ENCODE results near the gene ATAD3C. TPM values are rescaled to one million over a fixed set of nuclear protein-coding genes. Genes with fewer than 3 reads are reported as not detected.
A peak's percentile ranks its signal among the peaks of the same experiment; 100 is the strongest.
"Not testable (repeated sequence)": the region's sequence is repeated elsewhere in the genome, so short reads cannot be mapped to it uniquely, and the experiment has no call there.

Gene ATAD3C
- total RNA-seq, 1 donor from 2014 or later, result 7.0 TPM

- no peak for DNase-seq (ENCODE audit: low spot score)
These were observed 30.1 kb upstream of the ATAD3C start for GRCh38 chr1:1419363-1419812.

GRCh38 chr1:1419813-1420653, 29.5 kb upstream of the ATAD3C start:
- DNase-seq (ENCODE audit: low spot score), result no peak

GRCh38 chr1:1420654-1421141, 28.8 kb upstream of the ATAD3C start:
- DNase-seq (ENCODE audit: low spot score), result no peak

GRCh38 chr1:1421147-1421906, 28.2 kb upstream of the ATAD3C start, which contains the start of gene ANKRD65:
ANKRD65 (minus strand) TSS chr1:1421276; CDS start chr1:1421005, 271 bp downstream.
- DNase-seq (ENCODE audit: low spot score), result no peak

- no peak for DNase-seq (ENCODE audit: low spot score)
These were observed 27.5 kb upstream of the ATAD3C start for GRCh38 chr1:1421907-1422464.

- no peak for DNase-seq (ENCODE audit: low spot score)
These were observed 26.8 kb upstream of the ATAD3C start for GRCh38 chr1:1422465-1423244.

- no peak for DNase-seq (ENCODE audit: low spot score)
These were observed 26.3 kb upstream of the ATAD3C start for GRCh38 chr1:1423245-1423597.

GRCh38 chr1:1424707-1425106, 24.8 kb upstream of the ATAD3C start:
- DNase-seq (ENCODE audit: low spot score), result no peak

- no peak for DNase-seq (ENCODE audit: low spot score)
These were observed 24.1 kb upstream of the ATAD3C start for GRCh38 chr1:1425426-1425752.

GRCh38 chr1:1425753-1426495, 23.6 kb upstream of the ATAD3C start:
- no peak for DNase-seq (ENCODE audit: low spot score)

GRCh38 chr1:1426496-1427105, 22.9 kb upstream of the ATAD3C start:
- DNase-seq (ENCODE audit: low spot score), result no peak

GRCh38 chr1:1427106-1427819, 22.2 kb upstream of the ATAD3C start:
- no peak for DNase-seq (ENCODE audit: low spot score)

- DNase-seq (ENCODE audit: low spot score), result no peak
These were observed 21.7 kb upstream of the ATAD3C start for GRCh38 chr1:1427820-1428148.

- DNase-seq (ENCODE audit: low spot score), result no peak
These were observed 21.3 kb upstream of the ATAD3C start for GRCh38 chr1:1428174-1428573.

- DNase-seq (ENCODE audit: low spot score), result not testable (repeated sequence)
These were observed 20.5 kb upstream of the ATAD3C start for GRCh38 chr1:1428967-1429366.

- no peak for DNase-seq (ENCODE audit: low spot score)
These were observed 19.8 kb upstream of the ATAD3C start for GRCh38 chr1:1429671-1430073.

- peak; percentile 67 for DNase-seq (ENCODE audit: low spot score)
These were observed 19.1 kb upstream of the ATAD3C start for GRCh38 chr1:1430114-1430982.

- DNase-seq (ENCODE audit: low spot score), result no peak
These were observed 18.3 kb upstream of the ATAD3C start for GRCh38 chr1:1430992-1431844.

Measured in mucosa of gallbladder (tissue), 1 donor.